Activated CD8-positive, alpha-beta memory T cell treated with anti-CD3 and anti-CD28 coated beads for 24 hours (primary cell): ENCODE measurements around the gene ELF1.
A peak's percentile ranks its signal among the peaks of the same experiment; 100 is the strongest.
"Not testable (repeated sequence)": the region's sequence is repeated elsewhere in the genome, so short reads cannot be mapped to it uniquely, and the experiment has no call there.

Experiments used
- DNase-seq: peaks from one replicate; pipeline ENCODE4 v3.0.0-alpha.2; 2020

Gene ELF1

GRCh38 chr13:41019011-41019487 lies at the start of gene ELF1:
Gene ELF1 (minus strand): TSS chr13:41019316. CDS start chr13:40982054, 37,262 bp downstream.
- no peak for DNase-seq

DNA sequence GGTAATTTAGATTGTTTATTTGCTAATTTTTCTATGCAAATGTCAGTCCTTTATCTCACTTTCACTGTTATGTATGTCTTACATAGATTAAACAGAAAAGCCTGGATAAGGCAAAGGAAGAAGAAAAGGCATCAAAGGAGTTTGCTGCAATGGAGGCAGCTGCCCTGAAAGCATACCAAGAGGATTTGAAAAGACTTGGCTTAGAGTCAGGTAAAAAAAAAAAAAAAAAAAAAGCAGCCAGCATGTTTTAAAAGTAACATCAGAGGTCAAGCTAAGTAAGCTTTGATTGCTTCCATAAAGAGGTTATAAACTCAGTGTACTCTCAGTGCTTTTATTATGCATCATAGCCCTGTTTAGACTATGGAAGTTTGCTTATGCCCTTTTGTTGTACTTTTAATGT lies 46.0 kb upstream of the ELF1 start:
- DNase-seq, result no peak

GRCh38 chr13:41064493-41064892 lies 45.4 kb upstream of the ELF1 start:
- DNase-seq, result no peak

GRCh38 chr13:41061914-41062837 lies 43.1 kb upstream of the ELF1 start:
- no peak for DNase-seq

- DNase-seq, result peak; percentile 98
Measured at GRCh38 chr13:41061075-41061913, 42.2 kb upstream of the ELF1 start, which contains the start of gene WBP4. Gene WBP4 (plus strand): TSS chr13:41061509. CDS start chr13:41061674, 165 bp downstream.

DNA sequence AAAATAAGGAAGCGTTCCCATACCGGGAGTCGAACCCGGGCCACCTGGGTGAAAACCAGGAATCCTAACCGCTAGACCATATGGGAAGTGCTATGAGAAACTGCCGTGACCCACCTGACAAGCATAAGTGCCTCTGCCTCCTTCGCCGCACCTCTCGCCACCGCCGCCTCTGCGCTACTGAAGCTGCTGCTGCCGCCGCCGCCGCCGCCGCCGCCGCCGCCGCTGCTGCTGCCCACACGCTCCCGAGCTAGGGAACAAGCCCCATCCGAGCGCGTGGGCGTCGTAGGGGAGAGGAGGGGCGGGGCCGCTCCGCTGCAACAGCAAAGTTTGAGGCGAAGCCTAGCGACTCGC lies 41.6 kb upstream of the ELF1 start:
- DNase-seq, result peak; percentile 96

DNA sequence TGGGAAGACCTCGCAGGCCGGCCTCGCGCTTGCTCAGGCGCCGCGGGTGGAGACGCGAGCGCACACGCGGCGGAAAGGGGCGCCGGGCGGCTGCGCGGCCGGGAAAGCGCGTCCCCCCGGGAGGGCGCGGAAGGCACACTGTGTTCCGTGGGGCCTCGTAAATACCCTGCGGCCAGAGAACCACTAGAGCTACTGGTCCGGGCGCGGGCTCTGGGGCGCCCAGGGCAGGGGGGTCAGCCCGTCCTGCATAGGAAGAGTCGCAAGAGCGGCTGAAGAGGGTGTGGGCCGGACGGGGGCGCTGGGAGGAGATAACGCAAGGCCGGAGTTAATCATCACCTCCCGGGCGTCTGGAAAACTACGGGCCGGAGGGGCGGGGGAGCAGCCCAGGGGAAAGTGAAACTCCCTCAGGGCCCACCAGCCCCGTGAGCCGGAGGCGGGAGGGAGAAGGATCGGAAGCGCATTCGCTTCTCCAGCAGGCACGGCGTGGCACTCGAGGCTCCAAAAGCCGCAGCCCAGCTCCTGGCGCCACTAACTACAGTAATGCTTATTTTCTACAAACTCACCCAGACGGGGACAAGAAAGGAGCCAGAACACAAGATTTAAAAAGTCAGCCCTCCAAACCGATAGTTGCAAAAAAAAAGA lies 41.1 kb upstream of the ELF1 start:
- peak; percentile 93 for DNase-seq

- DNase-seq, result no peak
Measured at GRCh38 chr13:41059456-41060081, 40.5 kb upstream of the ELF1 start.

DNA sequence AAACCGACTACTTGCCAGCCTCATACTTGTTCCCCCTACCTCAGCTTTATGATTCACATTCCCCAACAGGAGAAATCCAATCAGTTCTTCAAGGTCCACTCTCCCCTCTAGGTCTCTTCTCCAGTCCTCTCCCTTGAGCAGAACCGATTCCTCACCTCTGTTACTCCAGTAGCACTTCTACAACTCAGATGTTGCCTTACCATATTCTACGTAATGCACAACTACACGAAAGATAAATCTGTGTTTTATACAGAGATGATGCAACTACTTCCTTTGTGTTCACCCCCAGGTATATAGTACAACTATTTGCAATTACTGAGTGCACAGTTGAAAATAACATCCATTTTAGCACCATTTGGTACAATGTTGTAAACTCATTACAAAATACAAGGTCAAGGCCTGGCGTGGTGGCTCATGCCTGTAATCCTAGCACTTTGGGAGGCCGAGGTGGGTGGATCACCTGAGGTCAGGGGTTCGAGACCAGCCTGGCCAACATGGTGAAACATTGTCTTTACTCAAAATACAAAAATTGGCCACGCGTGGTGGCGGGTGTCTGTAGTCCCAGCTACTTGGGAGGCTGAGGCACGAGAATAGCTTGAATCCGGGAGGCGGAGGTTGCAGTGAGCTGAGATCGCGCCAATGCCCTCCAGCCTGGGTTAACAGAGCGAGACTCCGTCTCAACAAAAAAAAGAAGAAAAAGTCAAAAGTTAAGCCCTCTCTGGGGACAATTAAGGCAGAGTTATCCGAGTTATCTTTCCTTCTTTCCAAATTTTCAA lies 39.4 kb upstream of the ELF1 start:
- DNase-seq, result no peak

GRCh38 chr13:41056826-41057711 lies 38.0 kb upstream of the ELF1 start:
- DNase-seq, result no peak

- no peak for DNase-seq
Measured at GRCh38 chr13:41056194-41056593, 37.1 kb upstream of the ELF1 start.

DNA sequence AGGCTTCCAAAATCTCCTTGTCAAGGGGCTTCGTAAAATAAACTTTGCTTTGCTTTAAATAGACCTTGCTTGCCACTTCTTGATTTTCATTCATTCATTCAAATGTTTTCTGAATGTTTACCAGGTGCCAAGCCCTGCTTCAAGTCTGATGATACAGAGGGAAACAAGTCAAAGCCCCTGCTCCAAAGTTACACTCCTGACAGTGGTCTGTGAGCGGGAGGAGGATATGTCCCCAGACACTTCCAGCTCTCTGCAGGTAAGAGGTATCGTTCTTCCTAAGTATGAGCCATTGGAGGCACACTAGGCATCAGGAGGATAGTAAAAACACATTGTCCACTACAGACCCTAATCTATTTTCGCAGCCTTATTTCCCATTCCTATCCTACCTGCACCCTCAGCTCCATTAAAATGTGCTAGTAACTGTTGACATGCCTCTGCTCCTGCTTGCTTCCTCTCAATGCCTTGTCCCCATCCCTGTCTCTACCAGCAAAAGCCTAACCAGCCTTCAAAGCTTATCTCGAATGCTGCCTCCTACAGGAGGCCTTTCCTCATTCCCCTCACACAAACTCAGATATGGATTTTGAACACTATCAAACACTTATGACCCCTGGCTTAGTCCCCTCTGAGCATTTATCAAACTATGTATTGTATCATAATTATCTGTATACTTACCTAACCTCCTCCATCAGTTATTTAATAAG lies 36.0 kb upstream of the ELF1 start:
- no peak for DNase-seq

GRCh38 chr13:41054212-41054877 lies 35.2 kb upstream of the ELF1 start:
- DNase-seq, result no peak

- DNase-seq, result no peak
Measured at GRCh38 chr13:41053384-41053826, 34.3 kb upstream of the ELF1 start.

GRCh38 chr13:41052441-41052840 lies 33.3 kb upstream of the ELF1 start:
- DNase-seq, result no peak

GRCh38 chr13:41049480-41050440 lies 30.6 kb upstream of the ELF1 start:
- DNase-seq, result no peak

- DNase-seq, result no peak
Measured at GRCh38 chr13:41048640-41049039, 29.5 kb upstream of the ELF1 start.

DNA sequence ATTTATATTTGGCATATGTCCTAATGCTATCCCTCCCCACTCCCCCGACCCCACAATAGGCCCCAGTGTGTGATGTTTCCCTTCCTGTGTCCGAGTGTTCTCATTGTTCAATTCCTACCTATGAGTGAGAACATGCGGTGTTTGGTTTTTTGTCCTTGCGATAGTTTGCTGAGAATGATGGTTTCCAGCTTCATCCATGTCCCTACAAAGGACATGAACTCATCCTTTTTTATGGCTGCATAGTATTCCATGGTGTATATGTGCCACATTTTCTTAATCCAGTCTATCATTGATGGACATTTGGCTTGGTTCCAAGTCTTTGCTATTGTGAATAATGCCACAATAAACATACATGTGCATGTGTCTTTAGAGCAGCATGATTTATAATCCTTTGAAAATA lies 23.3 kb upstream of the ELF1 start:
- DNase-seq, result not testable (repeated sequence)
